Neural cell (in vitro differentiated cells): Measurements from ENCODE around the gene ACVR1B. TPM values are rescaled to one million over a fixed set of nuclear protein-coding genes. Genes with fewer than 3 reads are reported as not detected.

ENCODE experiments used
- H2AFZ ChIP-seq: fragments of 200-600, 300-800 bp; sonication (generic), shearing (Covaris generic); 2 replicates; pipeline ENCODE4 v1.6.0; 2014; ENCODE audit warnings: low read depth, mild to moderate bottlenecking, antibody characterized with exemption, low read length, moderate library complexity
- H3F3A ChIP-seq: fragments of 200-600 bp; shearing (Covaris generic); 2 replicates; pipeline ENCODE4 v1.6.1; 2016; ENCODE audit warnings: mild to moderate bottlenecking, moderate library complexity, mixed read lengths, antibody characterized with exemption, low read length; ENCODE audit not compliant: insufficient read depth, poor library complexity, severe bottlenecking
- H3K27ac ChIP-seq: fragments of 200-600, 300-800 bp; sonication (generic), shearing (Covaris generic); 2 replicates; pipeline ENCODE4 v1.5.1; 2014; ENCODE audit warnings: mild to moderate bottlenecking, low read length, moderate library complexity
- H3K27me3 ChIP-seq: fragments of 300-800, 200-600 bp; sonication (generic), shearing (Covaris generic); 2 replicates; pipeline ENCODE4 v1.6.0; 2014; ENCODE audit warnings: mild to moderate bottlenecking, low read depth, low read length, moderate library complexity; ENCODE audit not compliant: insufficient read depth
- H3K36me3 ChIP-seq: fragments of 300-800, 200-600 bp; sonication (generic), shearing (Covaris generic); 2 replicates; pipeline ENCODE4 v1.5.1; 2014; ENCODE audit warnings: mild to moderate bottlenecking, antibody characterized with exemption, low read length, moderate library complexity; ENCODE audit not compliant: insufficient read depth
- H3K4me2 ChIP-seq: fragments of 300-800, 200-600 bp; sonication (generic), shearing (Covaris generic); 2 replicates; pipeline ENCODE4 v1.6.0; 2014; ENCODE audit warnings: mild to moderate bottlenecking, low read length
- H3K4me3 ChIP-seq: fragments of 300-800, 200-600 bp; sonication (generic), shearing (Covaris generic); 2 replicates; pipeline ENCODE4 v1.5.1; 2014; ENCODE audit warnings: mild to moderate bottlenecking, low read length, moderate library complexity
- H3K79me2 ChIP-seq: fragments of 200-600 bp; shearing (Covaris generic); replicated peaks from 2 replicates; pipeline ENCODE4 v1.6.0; 2014; ENCODE audit warnings: mild to moderate bottlenecking, low read length, moderate library complexity; ENCODE audit not compliant: insufficient read depth
- H3K9ac ChIP-seq: fragments of 300-800, 200-600 bp; sonication (generic), shearing (Covaris generic); 2 replicates; pipeline ENCODE4 v1.6.1; 2016; ENCODE audit warnings: mild to moderate bottlenecking, low read length, mixed read lengths
- H3K9me2 ChIP-seq: fragments of 200-600 bp; shearing (Covaris generic); 2 replicates; pipeline ENCODE4 v1.6.1; 2016; ENCODE audit warnings: mild to moderate bottlenecking, low read length, mixed read lengths; ENCODE audit not compliant: insufficient read depth
- H3K9me3 ChIP-seq: fragments of 200-600, 300-800 bp; sonication (generic), shearing (Covaris generic); 2 replicates; pipeline ENCODE4 v1.6.1; 2016; ENCODE audit warnings: mild to moderate bottlenecking, mixed run types, low read length, moderate library complexity, mixed read lengths
- H4K20me1 ChIP-seq: fragments of 200-600 bp; shearing (Covaris generic); 2 replicates; pipeline ENCODE4 v1.6.1; 2016; ENCODE audit warnings: mild to moderate bottlenecking, mixed run types; ENCODE audit not compliant: insufficient read depth
- CTCF ChIP-seq: fragments of 450-650 bp; IDR thresholded peaks from 2 replicates; pipeline ENCODE4 v1.5.1; 2014; ENCODE audit warnings: antibody characterized with exemption, mild to moderate bottlenecking, moderate library complexity; ENCODE audit not compliant: poor library complexity, severe bottlenecking
- EP300 ChIP-seq: fragments of 450-650 bp; conservative IDR thresholded peaks from 2 replicates; pipeline ENCODE4 v1.6.1; 2014; ENCODE audit warnings: antibody characterized with exemption, mild to moderate bottlenecking, moderate library complexity; ENCODE audit not compliant: poor library complexity, severe bottlenecking
- EZH2 ChIP-seq: fragments of 200-600, 300-800 bp; shearing (Covaris generic), sonication (generic); IDR thresholded peaks from 2 replicates; pipeline ENCODE4 v1.6.1; 2014; ENCODE audit warnings: antibody characterized with exemption, low read length, borderline replicate concordance, mild to moderate bottlenecking; ENCODE audit not compliant: insufficient read depth, poor library complexity, severe bottlenecking
- MXI1 ChIP-seq: fragments of 450-650 bp; conservative IDR thresholded peaks from 2 replicates; pipeline ENCODE4 v1.6.1; 2014; ENCODE audit warnings: antibody characterized with exemption, mild to moderate bottlenecking; ENCODE audit not compliant: poor library complexity, severe bottlenecking
- POLR2AphosphoS5 ChIP-seq: IDR thresholded peaks from 2 replicates; pipeline ENCODE4 v1.6.1; 2012
- RAD21 ChIP-seq: fragments of 450-650 bp; conservative IDR thresholded peaks from 2 replicates; pipeline ENCODE4 v1.6.1; 2014; ENCODE audit warnings: antibody characterized with exemption, mild to moderate bottlenecking, moderate library complexity
- REST ChIP-seq: IDR thresholded peaks from 2 replicates; pipeline ENCODE4 v1.6.1; 2012; ENCODE audit warnings: borderline replicate concordance
- SMC3 ChIP-seq: fragments of 450-650 bp; conservative IDR thresholded peaks from 2 replicates; pipeline ENCODE4 v1.6.1; 2014; ENCODE audit warnings: antibody characterized with exemption, mild to moderate bottlenecking, moderate library complexity; ENCODE audit not compliant: poor library complexity
- TAF1 ChIP-seq: IDR thresholded peaks from 2 replicates; pipeline ENCODE4 v1.6.1; 2012; ENCODE audit warnings: low read depth
- polyA plus RNA-seq: library from polyadenylated mRNA; depleted of rRNA; stranded (reverse); fragments of >200 nt; gene quantifications from 2 replicates; pipeline ENCODE4 v1.2.3, GENCODE V29; 2014

The ACVR1B gene
- polyA plus RNA-seq, 1 donor from 2014 or later: 47.2 TPM

- Histone ChIP-seq H3K4me2 (no peak overlapping the region), H2AFZ (no peak overlapping the region), H3K9me3 (no peaks in the 10 kb centered on the region), H3K27ac (no peak overlapping the region), H3K9me2 (no peaks in the 10 kb centered on the region), H4K20me1 (no peaks in the 10 kb centered on the region), H3F3A (no peaks in the 10 kb centered on the region), H3K9ac (peak overlapping the region; percentile 63), H3K27me3 (peaks cover 17% of the 10 kb centered on the region), H3K4me3 (no peak overlapping the region), H3K36me3 (no peaks in the 10 kb centered on the region), H3K79me2 (no peaks in the 10 kb centered on the region)
- TF ChIP-seq EZH2 (no peak), SMC3 (no peak), RAD21 (no peak), TAF1 (no peak), CTCF (no peak), REST (no peak), MXI1 (no peak), EP300 (no peak), POLR2AphosphoS5 (no peak)
These were observed 74.8 kb downstream of the ACVR1B start for GRCh38 chr12:52026263-52026662.

GRCh38 chr12:52027085-52027843 lies 75.8 kb downstream of the ACVR1B start:
- H3K9me2 ChIP-seq: no peaks in the 10 kb centered on the region

More at GRCh38 chr12:52027085-52027843, 75.8 kb downstream of the ACVR1B start:
- Histone ChIP-seq H3K36me3 (no peaks in the 10 kb centered on the region), H3K4me3 (no peak overlapping the region), H3K79me2 (no peaks in the 10 kb centered on the region), H3K27ac (no peak overlapping the region), H3K9ac (peak overlapping the region; percentile 5), H3K9me3 (no peaks in the 10 kb centered on the region), H3F3A (no peaks in the 10 kb centered on the region), H2AFZ (no peak overlapping the region), H4K20me1 (no peaks in the 10 kb centered on the region), H3K27me3 (peaks cover 16% of the 10 kb centered on the region), H3K4me2 (no peak overlapping the region)
- TF ChIP-seq TAF1 (no peak), RAD21 (no peak), POLR2AphosphoS5 (no peak), CTCF (no peak), EZH2 (no peak), MXI1 (no peak), REST (no peak), EP300 (no peak), SMC3 (no peak)
